GM10847 (cell line): ENCODE data around the gene NEU1.

Source experiments
- POLR2A ChIP-seq: IDR thresholded peaks from 2 replicates; pipeline ENCODE4 v1.6.1; 2011; ENCODE audit not compliant: insufficient read length; ENCODE audit errors: extremely low read depth

NEU1 gene

GRCh38 chr6:31879901-31880300, 17.3 kb upstream of the NEU1 start:
- no peak for TF ChIP-seq POLR2A

- TF ChIP-seq POLR2A, result no peak
These were observed 16.5 kb upstream of the NEU1 start for GRCh38 chr6:31879143-31879542.

GRCh38 chr6:31878726-31879125, 16.1 kb upstream of the NEU1 start, which contains the start of gene SLC44A4:
SLC44A4 (minus strand) TSS chr6:31878997; CDS start chr6:31878980, 17 bp downstream.
- TF ChIP-seq POLR2A, result no peak

- TF ChIP-seq POLR2A, result no peak
These were observed 15.6 kb upstream of the NEU1 start for GRCh38 chr6:31878222-31878621.

GRCh38 chr6:31877651-31878161, 15.1 kb upstream of the NEU1 start:
- TF ChIP-seq POLR2A, result no peak

GRCh38 chr6:31877125-31877650, 14.6 kb upstream of the NEU1 start:
- TF ChIP-seq POLR2A, result no peak

- no peak for TF ChIP-seq POLR2A
These were observed 13.7 kb upstream of the NEU1 start for GRCh38 chr6:31876357-31876756.

GRCh38 chr6:31875877-31876276, 13.3 kb upstream of the NEU1 start:
- no peak for TF ChIP-seq POLR2A

GRCh38 chr6:31874836-31875572, 12.4 kb upstream of the NEU1 start:
- no peak for TF ChIP-seq POLR2A

- TF ChIP-seq POLR2A, result no peak
These were observed 11.6 kb upstream of the NEU1 start for GRCh38 chr6:31874084-31874670.

GRCh38 chr6:31871046-31871659, 8.5 kb upstream of the NEU1 start:
- TF ChIP-seq POLR2A, result no peak

GRCh38 chr6:31870385-31870921, 7.8 kb upstream of the NEU1 start:
- no peak for TF ChIP-seq POLR2A

GRCh38 chr6:31869343-31869742, 6.7 kb upstream of the NEU1 start:
- no peak for TF ChIP-seq POLR2A

- no peak for TF ChIP-seq POLR2A
These were observed 2.8 kb upstream of the NEU1 start for GRCh38 chr6:31865205-31866118.

GRCh38 chr6:31864818-31865204, 2.2 kb upstream of the NEU1 start:
- no peak for TF ChIP-seq POLR2A
